ENCODE results near the gene BRPF3.

Gene BRPF3

GRCh38 chr6:36232172-36232571 lies 35.6 kb downstream of the BRPF3 start:
- no peak for DNase-seq (ENCODE audit: low spot score)

- DNase-seq (ENCODE audit: low spot score), result no peak
These were observed 38.8 kb downstream of the BRPF3 start for GRCh38 chr6:36235309-36235708.

- no peak for DNase-seq (ENCODE audit: low spot score)
These were observed 39.3 kb downstream of the BRPF3 start for GRCh38 chr6:36235862-36236261.

GRCh38 chr6:36239774-36240173 lies 43.2 kb downstream of the BRPF3 start:
- no peak for DNase-seq (ENCODE audit: low spot score)

GRCh38 chr6:36241728-36242127 lies 45.2 kb downstream of the BRPF3 start:
- no peak for DNase-seq (ENCODE audit: low spot score)

GRCh38 chr6:36242161-36242560 lies 45.6 kb downstream of the BRPF3 start:
- no peak for DNase-seq (ENCODE audit: low spot score)

- no peak for DNase-seq (ENCODE audit: low spot score)
These were observed 46.1 kb downstream of the BRPF3 start for GRCh38 chr6:36242626-36243025.

GRCh38 chr6:36243562-36244212 lies 47.1 kb downstream of the BRPF3 start:
- DNase-seq (ENCODE audit: low spot score), result no peak

GRCh38 chr6:36244641-36245280 lies 48.2 kb downstream of the BRPF3 start:
- peak; percentile 30 for DNase-seq (ENCODE audit: low spot score)

GRCh38 chr6:36245572-36246061 lies 49.1 kb downstream of the BRPF3 start:
- no peak for DNase-seq (ENCODE audit: low spot score)

- no peak for DNase-seq (ENCODE audit: low spot score)
These were observed 50.1 kb downstream of the BRPF3 start for GRCh38 chr6:36246506-36247268.

- no peak for DNase-seq (ENCODE audit: low spot score)
These were observed 51.1 kb downstream of the BRPF3 start for GRCh38 chr6:36247693-36248092.

GRCh38 chr6:36248980-36249379 lies 52.4 kb downstream of the BRPF3 start:
- peak; percentile 39 for DNase-seq (ENCODE audit: low spot score)

- no peak for DNase-seq (ENCODE audit: low spot score)
These were observed 53.0 kb downstream of the BRPF3 start for GRCh38 chr6:36249536-36249935.

GRCh38 chr6:36252005-36252404 lies 55.5 kb downstream of the BRPF3 start:
- no peak for DNase-seq (ENCODE audit: low spot score)

GRCh38 chr6:36263390-36264000 lies 67.0 kb downstream of the BRPF3 start:
- no peak for DNase-seq (ENCODE audit: low spot score)

- no peak for DNase-seq (ENCODE audit: low spot score)
These were observed 69.2 kb downstream of the BRPF3 start for GRCh38 chr6:36265744-36266143.

GRCh38 chr6:36266913-36267644 lies 70.5 kb downstream of the BRPF3 start:
- no peak for DNase-seq (ENCODE audit: low spot score)

- DNase-seq (ENCODE audit: low spot score), result no peak
These were observed 71.4 kb downstream of the BRPF3 start for GRCh38 chr6:36267731-36268477.

GRCh38 chr6:36268478-36269275 lies 72.1 kb downstream of the BRPF3 start:
- DNase-seq (ENCODE audit: low spot score), result no peak

All from kidney capillary endothelial cell (primary cell).